Daoy (cell line): ENCODE results near the gene EBPL. TPM values are rescaled to one million over a fixed set of nuclear protein-coding genes. Genes with fewer than 3 reads are reported as not detected.
"Not testable (repeated sequence)": the region's sequence is repeated elsewhere in the genome, so short reads cannot be mapped to it uniquely, and the experiment has no call there.

ENCODE experiments used
- DNase-seq: peaks from one replicate; pipeline ENCODE4 v3.0.0-alpha.2; 2015; ENCODE audit warnings: low read depth
- total RNA-seq: library from RNA; depleted of rRNA; stranded (reverse); fragments of >200 nt; shearing (Covaris generic); gene quantifications from 2 replicates; pipeline ENCODE4 v1.2.3, GENCODE V29; 2014; rRNA removed

The EBPL gene
- 94.8 and 94.9 TPM in 2 replicates for total RNA-seq

- peak; percentile 92 for DNase-seq
Observed at GRCh38 chr13:49690995-49691784, at the start of gene EBPL. Gene EBPL (minus strand): TSS chr13:49691486. CDS start chr13:49691424, 62 bp downstream.

GRCh38 chr13:49740870-49741269, 49.6 kb upstream of the EBPL start:
- no peak for DNase-seq

- no peak for DNase-seq
Observed at GRCh38 chr13:49739498-49740187, 48.4 kb upstream of the EBPL start.

GRCh38 chr13:49733181-49733951, 42.1 kb upstream of the EBPL start:
- no peak for DNase-seq

GRCh38 chr13:49731766-49732165, 40.5 kb upstream of the EBPL start:
- no peak for DNase-seq

GRCh38 chr13:49716615-49717014, 25.3 kb upstream of the EBPL start:
- no peak for DNase-seq

- DNase-seq, result no peak
Observed at GRCh38 chr13:49714757-49715156, 23.5 kb upstream of the EBPL start.

GRCh38 chr13:49711218-49711863, 20.1 kb upstream of the EBPL start:
- DNase-seq, result no peak

- DNase-seq, result not testable (repeated sequence)
Observed at GRCh38 chr13:49704264-49704663, 13.0 kb upstream of the EBPL start.

GRCh38 chr13:49701491-49701890, 10.2 kb upstream of the EBPL start:
- no peak for DNase-seq

- no peak for DNase-seq
Observed at GRCh38 chr13:49697468-49697867, 6.2 kb upstream of the EBPL start.

GRCh38 chr13:49694446-49694845, 3.2 kb upstream of the EBPL start:
- DNase-seq, result no peak

- DNase-seq, result no peak
Observed at GRCh38 chr13:49693877-49694276, 2.6 kb upstream of the EBPL start.

GRCh38 chr13:49693191-49693733, 2.0 kb upstream of the EBPL start:
- no peak for DNase-seq

- peak; percentile 15 for DNase-seq
Observed at GRCh38 chr13:49690133-49690994, 922 bp downstream of the EBPL start.

GRCh38 chr13:49683489-49683888, 7.8 kb downstream of the EBPL start:
- DNase-seq, result no peak

- peak; percentile 16 for DNase-seq
Observed at GRCh38 chr13:49681842-49682435, 9.3 kb downstream of the EBPL start.

- DNase-seq, result no peak
Observed at GRCh38 chr13:49679246-49679645, 12.0 kb downstream of the EBPL start.

- DNase-seq, result no peak
Observed at GRCh38 chr13:49678191-49678914, 12.9 kb downstream of the EBPL start.
